Progenitor cell of endocrine pancreas (in vitro differentiated cells): ENCODE results near the gene ASIC1. TPM values are rescaled to one million over a fixed set of nuclear protein-coding genes. Genes with fewer than 3 reads are reported as not detected.
A peak's percentile ranks its signal among the peaks of the same experiment; 100 is the strongest.
"Not testable (repeated sequence)": the region's sequence is repeated elsewhere in the genome, so short reads cannot be mapped to it uniquely, and the experiment has no call there.

Experiments used
- DNase-seq: peaks from one replicate; pipeline ENCODE4 v3.0.0; 2021; ENCODE audit warnings: low spot score; ENCODE audit not compliant: unreplicated experiment
- H3K27ac Mint-ChIP-seq: 2 replicates; pipeline ENCODE4 v1.8.0; 2021; ENCODE audit warnings: mild to moderate bottlenecking, moderate library complexity, mixed read lengths
- H3K27me3 Mint-ChIP-seq: 2 replicates; pipeline ENCODE4 v1.8.0; 2021; ENCODE audit warnings: mixed read lengths
- H3K36me3 Mint-ChIP-seq: 2 replicates; pipeline ENCODE4 v1.8.0; 2022; ENCODE audit warnings: mixed read lengths; ENCODE audit not compliant: insufficient read depth
- H3K4me1 Mint-ChIP-seq: 2 replicates; pipeline ENCODE4 v1.8.0; 2021; ENCODE audit warnings: low read depth, mixed read lengths
- H3K4me3 Mint-ChIP-seq: 2 replicates; pipeline ENCODE4 v1.8.0; 2021; ENCODE audit warnings: low read depth, mild to moderate bottlenecking, moderate library complexity, mixed read lengths
- H3K9me3 Mint-ChIP-seq: 2 replicates; pipeline ENCODE4 v1.8.0; 2021; ENCODE audit warnings: low read depth, mixed read lengths
- total RNA-seq: library from RNA; stranded (reverse); gene quantifications from 2 replicates; pipeline ENCODE4 v1.2.1, GENCODE V29; 2021
- TF ChIP-seq, protein P1 (sequence below): fragments of 200-600 bp; sonication (generic); IDR thresholded peaks from one replicate; pipeline ENCODE4 v1.5.0; 2021; ENCODE audit warnings: antibody characterized with exemption, mild to moderate bottlenecking; ENCODE audit not compliant: unreplicated experiment

ASIC1 gene
- total RNA-seq, 1 donor from 2014 or later: 5.2 TPM

DNA sequence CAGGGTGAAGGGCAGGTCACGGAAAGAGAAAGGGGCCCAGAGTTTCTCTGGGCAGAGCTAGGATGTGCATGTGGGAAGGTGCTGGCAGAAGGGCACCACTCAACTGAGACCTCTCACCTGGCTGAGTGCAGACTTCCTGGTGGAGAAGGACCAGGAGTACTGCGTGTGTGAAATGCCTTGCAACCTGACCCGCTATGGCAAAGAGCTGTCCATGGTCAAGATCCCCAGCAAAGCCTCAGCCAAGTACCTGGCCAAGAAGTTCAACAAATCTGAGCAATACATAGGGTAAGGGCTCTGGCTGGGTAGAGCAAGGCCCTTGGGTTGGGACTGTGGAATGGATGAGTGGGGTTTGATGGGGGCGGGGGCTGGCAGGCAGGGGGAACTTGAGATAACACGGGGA lies 22.4 kb downstream of the ASIC1 start:
- Mint-ChIP-seq H3K27ac (no peak overlapping the region), H3K36me3 (no peaks in the 10 kb centered on the region), H3K27me3 (peaks cover 11% of the 10 kb centered on the region), H3K4me3 (no peak overlapping the region), H3K4me1 (peaks cover 15% of the 10 kb centered on the region), H3K9me3 (no peaks in the 10 kb centered on the region)
- no peak for DNase-seq
- TF ChIP-seq, protein P1, sequence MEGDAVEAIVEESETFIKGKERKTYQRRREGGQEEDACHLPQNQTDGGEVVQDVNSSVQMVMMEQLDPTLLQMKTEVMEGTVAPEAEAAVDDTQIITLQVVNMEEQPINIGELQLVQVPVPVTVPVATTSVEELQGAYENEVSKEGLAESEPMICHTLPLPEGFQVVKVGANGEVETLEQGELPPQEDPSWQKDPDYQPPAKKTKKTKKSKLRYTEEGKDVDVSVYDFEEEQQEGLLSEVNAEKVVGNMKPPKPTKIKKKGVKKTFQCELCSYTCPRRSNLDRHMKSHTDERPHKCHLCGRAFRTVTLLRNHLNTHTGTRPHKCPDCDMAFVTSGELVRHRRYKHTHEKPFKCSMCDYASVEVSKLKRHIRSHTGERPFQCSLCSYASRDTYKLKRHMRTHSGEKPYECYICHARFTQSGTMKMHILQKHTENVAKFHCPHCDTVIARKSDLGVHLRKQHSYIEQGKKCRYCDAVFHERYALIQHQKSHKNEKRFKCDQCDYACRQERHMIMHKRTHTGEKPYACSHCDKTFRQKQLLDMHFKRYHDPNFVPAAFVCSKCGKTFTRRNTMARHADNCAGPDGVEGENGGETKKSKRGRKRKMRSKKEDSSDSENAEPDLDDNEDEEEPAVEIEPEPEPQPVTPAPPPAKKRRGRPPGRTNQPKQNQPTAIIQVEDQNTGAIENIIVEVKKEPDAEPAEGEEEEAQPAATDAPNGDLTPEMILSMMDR: no peak

DNA sequence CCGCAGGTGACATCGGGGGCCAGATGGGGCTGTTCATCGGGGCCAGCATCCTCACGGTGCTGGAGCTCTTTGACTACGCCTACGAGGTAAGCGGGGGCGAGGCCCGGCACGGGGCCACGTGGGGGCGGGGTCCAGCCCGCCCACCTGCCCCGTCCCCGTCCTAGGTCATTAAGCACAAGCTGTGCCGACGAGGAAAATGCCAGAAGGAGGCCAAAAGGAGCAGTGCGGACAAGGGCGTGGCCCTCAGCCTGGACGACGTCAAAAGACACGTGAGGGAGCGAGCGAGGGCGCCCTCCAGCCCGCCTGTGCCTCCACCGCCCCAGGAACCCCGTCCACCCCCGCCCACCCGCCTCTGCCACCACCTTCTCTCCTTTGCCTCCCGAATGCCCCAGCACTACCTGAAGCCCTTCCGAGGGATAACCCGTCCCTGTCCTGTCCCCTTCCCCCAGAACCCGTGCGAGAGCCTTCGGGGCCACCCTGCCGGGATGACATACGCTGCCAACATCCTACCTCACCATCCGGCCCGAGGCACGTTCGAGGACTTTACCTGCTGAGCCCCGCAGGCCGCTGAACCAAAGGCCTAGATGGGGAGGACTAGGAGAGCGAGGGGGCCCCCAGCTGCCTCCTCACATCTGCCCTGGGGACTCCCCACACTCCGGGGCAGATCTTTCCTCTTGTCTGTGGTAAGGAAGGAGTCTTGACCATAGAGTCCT lies 23.9 kb downstream of the ASIC1 start:
- Mint-ChIP-seq H3K36me3 (no peaks in the 10 kb centered on the region), H3K4me1 (peaks cover 11% of the 10 kb centered on the region), H3K9me3 (no peaks in the 10 kb centered on the region), H3K27ac (no peak overlapping the region), H3K27me3 (peaks cover 11% of the 10 kb centered on the region), H3K4me3 (no peak overlapping the region)
- TF ChIP-seq, protein P1: no peak
- no peak for DNase-seq

DNA sequence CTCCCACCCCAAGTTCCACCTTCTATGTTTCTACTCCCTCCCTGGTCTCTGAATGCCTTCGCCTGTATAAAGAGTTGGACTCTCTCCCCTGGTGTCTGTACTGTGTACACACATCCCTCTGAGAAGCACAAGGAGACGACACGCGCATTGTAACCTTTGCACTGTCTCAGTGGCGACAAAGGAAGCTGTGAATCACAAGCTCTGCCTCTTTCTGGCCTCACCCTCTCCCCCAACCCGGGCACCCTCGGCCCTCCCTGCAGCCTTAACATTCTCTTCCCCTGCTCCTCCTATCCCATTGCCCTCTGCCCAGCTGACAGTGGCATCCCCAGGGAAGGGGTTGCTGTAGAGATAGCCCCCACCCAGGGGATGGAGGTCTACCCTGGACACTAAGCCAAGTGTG lies 25.2 kb downstream of the ASIC1 start:
- H3K27me3 Mint-ChIP-seq: peaks cover 11% of the 10 kb centered on the region
- H3K4me3 Mint-ChIP-seq: no peak overlapping the region
- TF ChIP-seq, protein P1: no peak
- H3K4me1 Mint-ChIP-seq: peaks cover 12% of the 10 kb centered on the region
- peaks cover 2% of the 10 kb centered on the region for H3K36me3 Mint-ChIP-seq
- H3K27ac Mint-ChIP-seq: peak overlapping the region; percentile 1
- no peaks in the 10 kb centered on the region for H3K9me3 Mint-ChIP-seq
- no peak for DNase-seq

DNA sequence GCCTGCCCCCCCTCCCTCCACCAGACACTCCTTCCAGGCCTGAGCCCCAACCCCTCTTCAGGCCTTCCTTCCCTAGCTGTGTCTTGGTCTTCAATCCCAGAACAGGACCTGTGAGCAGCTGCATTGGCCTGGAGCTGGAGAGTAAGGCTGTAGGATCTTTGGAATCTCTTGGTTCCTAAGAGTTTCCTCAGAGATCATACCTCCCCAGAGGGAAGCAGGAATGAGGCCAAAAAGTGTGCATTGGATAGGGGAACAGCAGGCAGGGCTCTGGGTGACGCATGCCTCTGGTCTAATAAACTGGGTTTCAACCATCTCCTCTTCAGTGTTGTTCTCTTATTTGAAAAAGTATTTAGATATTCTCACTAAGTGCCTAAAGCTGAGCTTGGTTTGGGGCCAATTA lies 25.9 kb downstream of the ASIC1 start:
- Mint-ChIP-seq H3K9me3 (no peaks in the 10 kb centered on the region), H3K36me3 (peaks cover 6% of the 10 kb centered on the region), H3K4me3 (peak overlapping the region; percentile 67), H3K27ac (peak overlapping the region; percentile 23), H3K27me3 (peaks cover 11% of the 10 kb centered on the region), H3K4me1 (peaks cover 14% of the 10 kb centered on the region)
- TF ChIP-seq, protein P1: no peak
- no peak for DNase-seq

DNA sequence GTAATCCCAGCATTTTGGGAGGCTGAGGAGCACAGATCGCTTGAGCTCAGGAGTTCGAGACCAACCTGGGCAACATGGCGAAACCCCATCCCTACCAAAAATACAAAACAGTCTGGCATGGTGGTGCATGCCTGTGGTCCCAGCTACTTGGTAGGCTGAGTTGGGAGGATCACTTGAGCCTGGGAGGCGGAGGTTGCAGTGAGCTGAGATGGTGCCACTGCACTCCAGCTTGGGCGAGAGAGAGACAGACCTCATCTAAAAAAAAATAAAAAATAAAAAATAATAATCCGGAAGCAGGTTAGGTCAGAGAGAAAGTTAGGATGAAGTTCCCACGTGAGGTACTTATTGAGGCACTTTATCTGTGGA lies 27.0 kb downstream of the ASIC1 start:
- H3K9me3 Mint-ChIP-seq, DNase-seq: not testable (repeated sequence)
- H3K27me3 Mint-ChIP-seq: peaks cover 11% of the 10 kb centered on the region
- peak overlapping the region; percentile 94 for H3K4me3 Mint-ChIP-seq
- H3K36me3 Mint-ChIP-seq: peaks cover 13% of the 10 kb centered on the region
- H3K4me1 Mint-ChIP-seq: peaks cover 15% of the 10 kb centered on the region
- peak overlapping the region; percentile 97 for H3K27ac Mint-ChIP-seq
